BLaER1 treated with 17β-estradiol and CSF1 and Interleukin-3, amounts not matched to agents 10 nM and 100 nM (cell line): ENCODE data around the gene ADRM1.

Source experiments
- H3K27ac ChIP-seq, 11 experiments: shearing (Covaris generic); formaldehyde crosslinking; 2 replicates each; pipeline ENCODE4 v1.8.1; 2022
- H3K27me3 ChIP-seq, 11 experiments: shearing (Covaris generic); formaldehyde crosslinking; 2 replicates each; pipeline ENCODE4 v1.8.1; 2022
- H3K36me3 ChIP-seq, 11 experiments: shearing (Covaris generic); formaldehyde crosslinking; 2 replicates each; pipeline ENCODE4 v1.8.1; 2022
- H3K4me1 ChIP-seq, 10 experiments: shearing (Covaris generic); formaldehyde crosslinking; 2 replicates each; pipeline ENCODE4 v1.8.1; 2022
- H3K4me2 ChIP-seq, 11 experiments: shearing (Covaris generic); formaldehyde crosslinking; 2 replicates each; pipeline ENCODE4 v1.8.1; 2022
- H3K4me3 ChIP-seq, 10 experiments: shearing (Covaris generic); formaldehyde crosslinking; 2 replicates each; pipeline ENCODE4 v1.8.1; 2022
- H3K9ac ChIP-seq, 11 experiments: shearing (Covaris generic); formaldehyde crosslinking; 2 replicates each; pipeline ENCODE4 v1.8.1; 2022
- H3K9me3 ChIP-seq, 11 experiments: shearing (Covaris generic); formaldehyde crosslinking; replicated peaks in 1 of 11; 2 replicates each; pipeline ENCODE4 v1.8.1; 2022
- H4K20me1 ChIP-seq, 11 experiments: shearing (Covaris generic); formaldehyde crosslinking; 2 replicates each; pipeline ENCODE4 v1.8.1; 2022
- Cebpa-rat ChIP-seq, 11 experiments: shearing (Covaris generic); IDR thresholded peaks; 2 replicates each; pipeline ENCODE4 v1.8.1; 2022

ADRM1 gene

GRCh38 chr20:62350629-62351422 lies 48.0 kb downstream of the ADRM1 start:
- Histone ChIP-seq H3K27ac (no peak overlapping the region; a peak in 1 of 22 replicates), H3K9me3 (peaks cover 5 to 16% (median 12%) of the 10 kb centered on the region in 11 experiments; a peak in 19 of 22 replicates), H3K36me3 (peaks cover 0 to 38% (median 10%) of the 10 kb centered on the region in 11 experiments; a peak in 9 of 22 replicates), H3K4me1 (peaks cover 12 to 37% (median 26%) of the 10 kb centered on the region in 10 experiments), H3K4me3 (no peak overlapping the region), H3K4me2 (no peak overlapping the region), H3K9ac (no peak overlapping the region), H4K20me1 (peaks cover 0 to 46% (median 9%) of the 10 kb centered on the region in 11 experiments; a peak in 9 of 22 replicates), H3K27me3 (no peaks in the 10 kb centered on the region)
- no peak for TF ChIP-seq Cebpa-rat (IDR thresholded peaks at IDR 0.05)

- Histone ChIP-seq H3K27ac (no peak overlapping the region), H3K9ac (no peak overlapping the region), H3K36me3 (peaks cover 0 to 30% (median 10%) of the 10 kb centered on the region in 11 experiments; a peak in 9 of 22 replicates), H3K4me1 (peaks cover 21 to 39% (median 29%) of the 10 kb centered on the region in 10 experiments), H3K4me3 (no peak overlapping the region), H3K9me3 (peaks cover 5 to 16% (median 12%) of the 10 kb centered on the region in 11 experiments; a peak in 19 of 22 replicates), H3K4me2 (no peak overlapping the region), H3K27me3 (no peaks in the 10 kb centered on the region), H4K20me1 (peaks cover 0 to 55% (median 13%) of the 10 kb centered on the region in 11 experiments; a peak in 10 of 22 replicates)
- no peak for TF ChIP-seq Cebpa-rat (IDR thresholded peaks at IDR 0.05)
Observed at GRCh38 chr20:62351469-62352401, 48.9 kb downstream of the ADRM1 start.

GRCh38 chr20:62352402-62353288 lies 49.8 kb downstream of the ADRM1 start:
- Histone ChIP-seq H3K9me3 (peaks cover 5 to 16% (median 12%) of the 10 kb centered on the region in 11 experiments; a peak in 19 of 22 replicates), H3K4me1 (peaks cover 30 to 48% (median 38%) of the 10 kb centered on the region in 10 experiments), H3K27me3 (peaks cover 0 to 5% (median 0%) of the 10 kb centered on the region in 11 experiments; a peak in 2 of 22 replicates), H3K9ac (peak overlapping the region in 1 of 11 experiments; percentile 4; a peak in 1 of 22 replicates), H3K36me3 (peaks cover 0 to 22% (median 10%) of the 10 kb centered on the region in 11 experiments; a peak in 9 of 22 replicates), H3K4me2 (peak overlapping the region in 1 of 11 experiments; percentile 36; a peak in 2 of 22 replicates), H3K4me3 (no peak overlapping the region), H3K27ac (no peak overlapping the region), H4K20me1 (peaks cover 0 to 64% (median 16%) of the 10 kb centered on the region in 11 experiments; a peak in 11 of 22 replicates)
- TF ChIP-seq Cebpa-rat (IDR thresholded peaks at IDR 0.05), result no peak

GRCh38 chr20:62353289-62354030 lies 50.7 kb downstream of the ADRM1 start:
- Histone ChIP-seq H3K36me3 (peaks cover 0 to 17% (median 10%) of the 10 kb centered on the region in 11 experiments; a peak in 9 of 22 replicates), H3K27me3 (peaks cover 0 to 13% (median 0%) of the 10 kb centered on the region in 11 experiments; a peak in 4 of 22 replicates), H3K27ac (no peak overlapping the region; a peak in 1 of 22 replicates), H3K9ac (peak overlapping the region in 1 of 11 experiments; percentile 4; a peak in 1 of 22 replicates), H3K4me2 (peak overlapping the region in 2 of 11 experiments; percentile 21 to 36; a peak in 2 of 22 replicates), H3K4me1 (peaks cover 39 to 56% (median 46%) of the 10 kb centered on the region in 10 experiments), H3K4me3 (no peak overlapping the region), H4K20me1 (peaks cover 0 to 70% (median 24%) of the 10 kb centered on the region in 11 experiments; a peak in 11 of 22 replicates), H3K9me3 (peaks cover 5 to 10% (median 9%) of the 10 kb centered on the region in 11 experiments; a peak in 19 of 22 replicates)
- TF ChIP-seq Cebpa-rat (IDR thresholded peaks at IDR 0.05), result no peak

- peaks cover 0 to 17% (median 9%) of the 10 kb centered on the region in 11 experiments; a peak in 8 of 22 replicates for H3K36me3 ChIP-seq
- no peak for TF ChIP-seq Cebpa-rat (IDR thresholded peaks at IDR 0.05)
- H3K9me3 ChIP-seq, result peaks cover 0 to 2% (median 1%) of the 10 kb centered on the region in 11 experiments; a peak in 10 of 22 replicates
- peak overlapping the region in 9 of 11 experiments; percentile 85 to 98 (median 97); a peak in 18 of 22 replicates for H3K4me2 ChIP-seq
- no peak overlapping the region for H3K4me3 ChIP-seq
- H3K4me1 ChIP-seq, result peaks cover 44 to 64% (median 54%) of the 10 kb centered on the region in 10 experiments
- H3K27me3 ChIP-seq, result peaks cover 0 to 13% (median 0%) of the 10 kb centered on the region in 11 experiments; a peak in 4 of 22 replicates
- H4K20me1 ChIP-seq, result peaks cover 0 to 75% (median 25%) of the 10 kb centered on the region in 11 experiments; a peak in 11 of 22 replicates
- peak overlapping the region in 7 of 11 experiments; percentile 12 to 63 (median 36); a peak in 8 of 22 replicates for H3K9ac ChIP-seq
- peak overlapping the region in 3 of 11 experiments; percentile 26 to 61 (median 47); a peak in 4 of 22 replicates for H3K27ac ChIP-seq
Observed at GRCh38 chr20:62354031-62354808, 51.4 kb downstream of the ADRM1 start.

- Histone ChIP-seq H3K4me1 (peaks cover 44 to 69% (median 58%) of the 10 kb centered on the region in 10 experiments), H3K27ac (peak overlapping the region in 3 of 11 experiments; percentile 26 to 61 (median 47); a peak in 6 of 22 replicates), H3K4me3 (no peak overlapping the region), H3K4me2 (peak overlapping the region; percentile 0 to 98 (median 95); a peak in 19 of 22 replicates), H3K36me3 (peaks cover 0 to 17% (median 9%) of the 10 kb centered on the region in 11 experiments; a peak in 8 of 22 replicates), H3K9me3 (no peaks in the 10 kb centered on the region), H3K9ac (peak overlapping the region in 8 of 11 experiments; percentile 12 to 63 (median 38); a peak in 10 of 22 replicates), H4K20me1 (peaks cover 0 to 74% (median 25%) of the 10 kb centered on the region in 11 experiments; a peak in 11 of 22 replicates), H3K27me3 (peaks cover 0 to 13% (median 0%) of the 10 kb centered on the region in 11 experiments; a peak in 4 of 22 replicates)
- no peak for TF ChIP-seq Cebpa-rat (IDR thresholded peaks at IDR 0.05)
Observed at GRCh38 chr20:62354811-62355341, 52.1 kb downstream of the ADRM1 start.
